ENCODE data around the gene CAMSAP3.

DNA sequence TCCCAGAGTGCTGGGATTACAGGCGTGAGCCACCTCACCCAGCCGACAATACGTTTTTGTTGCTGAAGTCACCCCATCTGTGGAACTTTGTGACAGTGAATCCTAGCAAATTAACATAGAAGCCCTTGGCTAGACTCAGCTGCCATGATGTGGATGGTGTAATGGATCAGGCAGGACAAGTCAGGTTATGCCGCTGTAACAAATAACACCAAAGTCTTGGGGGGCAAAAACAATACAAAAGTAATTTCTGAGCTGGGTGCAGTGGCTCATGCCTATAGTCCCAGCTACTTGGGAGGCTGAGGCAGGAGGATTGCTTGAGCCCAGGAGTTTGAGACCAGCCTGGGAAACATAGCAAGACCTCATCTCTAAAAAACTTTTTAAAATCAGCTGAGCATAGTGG is 30.8 kb upstream of the CAMSAP3 start:
- TF ChIP-seq POLR2AphosphoS5 (IDR thresholded peaks at IDR 0.05; ENCODE audit: low read length) = no peak
- no peak for TF ChIP-seq STAT3 (IDR thresholded peaks at IDR 0.05; ENCODE audit: low read depth, low read length)
- TF ChIP-seq, protein P1, sequence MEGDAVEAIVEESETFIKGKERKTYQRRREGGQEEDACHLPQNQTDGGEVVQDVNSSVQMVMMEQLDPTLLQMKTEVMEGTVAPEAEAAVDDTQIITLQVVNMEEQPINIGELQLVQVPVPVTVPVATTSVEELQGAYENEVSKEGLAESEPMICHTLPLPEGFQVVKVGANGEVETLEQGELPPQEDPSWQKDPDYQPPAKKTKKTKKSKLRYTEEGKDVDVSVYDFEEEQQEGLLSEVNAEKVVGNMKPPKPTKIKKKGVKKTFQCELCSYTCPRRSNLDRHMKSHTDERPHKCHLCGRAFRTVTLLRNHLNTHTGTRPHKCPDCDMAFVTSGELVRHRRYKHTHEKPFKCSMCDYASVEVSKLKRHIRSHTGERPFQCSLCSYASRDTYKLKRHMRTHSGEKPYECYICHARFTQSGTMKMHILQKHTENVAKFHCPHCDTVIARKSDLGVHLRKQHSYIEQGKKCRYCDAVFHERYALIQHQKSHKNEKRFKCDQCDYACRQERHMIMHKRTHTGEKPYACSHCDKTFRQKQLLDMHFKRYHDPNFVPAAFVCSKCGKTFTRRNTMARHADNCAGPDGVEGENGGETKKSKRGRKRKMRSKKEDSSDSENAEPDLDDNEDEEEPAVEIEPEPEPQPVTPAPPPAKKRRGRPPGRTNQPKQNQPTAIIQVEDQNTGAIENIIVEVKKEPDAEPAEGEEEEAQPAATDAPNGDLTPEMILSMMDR (IDR thresholded peaks at IDR 0.05 in 2 of 3, conservative IDR thresholded peaks at IDR 0.05 in 1 of 3; ENCODE audit: control insufficient read depth in 2 of 3, extremely low read depth in 1 of 3, insufficient read depth in 1 of 3, low read depth in 3 of 3, low read length in 3 of 3) = no peak
- TF ChIP-seq RAD21 (IDR thresholded peaks at IDR 0.05; ENCODE audit: insufficient read depth, low read depth, low read length) = no peak
- no peak for TF ChIP-seq ATF3 (IDR thresholded peaks at IDR 0.05; ENCODE audit: borderline replicate concordance, extremely low read depth, low read depth, low read length)
- TF ChIP-seq MYC (IDR thresholded peaks at IDR 0.05; ENCODE audit: insufficient read depth, insufficient read length, insufficient replicate concordance, low read length, severe bottlenecking) = no peak
